ENCODE measurements around the gene XPA.
"Not testable (repeated sequence)": the region's sequence is repeated elsewhere in the genome, so short reads cannot be mapped to it uniquely, and the experiment has no call there.

Gene XPA

GRCh38 chr9:97703437-97704344 is 6.6 kb upstream of the XPA start:
- DNase-seq (ENCODE audit: low read depth): no peak

GRCh38 chr9:97699824-97700223 is 2.7 kb upstream of the XPA start:
- not testable (repeated sequence) for DNase-seq (ENCODE audit: low read depth)

GRCh38 chr9:97699281-97699680 is 2.1 kb upstream of the XPA start:
- DNase-seq (ENCODE audit: low read depth): not testable (repeated sequence)

- no peak for DNase-seq (ENCODE audit: low read depth)
Measured at GRCh38 chr9:97698865-97699264, 1.7 kb upstream of the XPA start.

GRCh38 chr9:97697837-97698236 is 697 bp upstream of the XPA start:
- no peak for DNase-seq (ENCODE audit: low read depth)

- no peak for DNase-seq (ENCODE audit: low read depth)
Measured at GRCh38 chr9:97695995-97696802, 941 bp downstream of the XPA start.

GRCh38 chr9:97695390-97695789 is 1.8 kb downstream of the XPA start:
- no peak for DNase-seq (ENCODE audit: low read depth)

GRCh38 chr9:97694769-97695168 is 2.4 kb downstream of the XPA start:
- no peak for DNase-seq (ENCODE audit: low read depth)

GRCh38 chr9:97689401-97690180 is 7.5 kb downstream of the XPA start:
- DNase-seq (ENCODE audit: low read depth): no peak

- DNase-seq (ENCODE audit: low read depth): no peak
Measured at GRCh38 chr9:97688654-97689053, 8.5 kb downstream of the XPA start.

- no peak for DNase-seq (ENCODE audit: low read depth)
Measured at GRCh38 chr9:97682242-97682641, 14.9 kb downstream of the XPA start.

- no peak for DNase-seq (ENCODE audit: low read depth)
Measured at GRCh38 chr9:97675655-97676054, 21.5 kb downstream of the XPA start.

GRCh38 chr9:97673922-97674321 is 23.2 kb downstream of the XPA start:
- DNase-seq (ENCODE audit: low read depth): no peak

- DNase-seq (ENCODE audit: low read depth): no peak
Measured at GRCh38 chr9:97672403-97672802, 24.7 kb downstream of the XPA start.

- no peak for DNase-seq (ENCODE audit: low read depth)
Measured at GRCh38 chr9:97670586-97670985, 26.6 kb downstream of the XPA start.

- no peak for DNase-seq (ENCODE audit: low read depth)
Measured at GRCh38 chr9:97668485-97668884, 28.7 kb downstream of the XPA start.

- no peak for DNase-seq (ENCODE audit: low read depth)
Measured at GRCh38 chr9:97666907-97667686, 30.0 kb downstream of the XPA start.

GRCh38 chr9:97665742-97666141 is 31.4 kb downstream of the XPA start:
- no peak for DNase-seq (ENCODE audit: low read depth)

- DNase-seq (ENCODE audit: low read depth): no peak
Measured at GRCh38 chr9:97660847-97661246, 36.3 kb downstream of the XPA start.

GRCh38 chr9:97660340-97660739 is 36.8 kb downstream of the XPA start:
- DNase-seq (ENCODE audit: low read depth): no peak

- DNase-seq (ENCODE audit: low read depth): no peak
Measured at GRCh38 chr9:97659771-97660170, 37.4 kb downstream of the XPA start.

- no peak for DNase-seq (ENCODE audit: low read depth)
Measured at GRCh38 chr9:97658707-97659106, 38.4 kb downstream of the XPA start.

Data from stimulated activated CD8-positive, alpha-beta memory T cell treated with anti-CD3 and anti-CD28 coated beads, Interleukin-12 subunit alpha, Interleukin-12 subunit beta, amount 100 ng/mL, for 4 hours (primary cell).